Astrocyte of the spinal cord (primary cell): Measurements from ENCODE around the gene C1QBP.

Experiments used
- DNase-seq: peaks from one replicate; pipeline ENCODE4 v3.0.0; 2011; ENCODE audit warnings: low read depth, low spot score
- H3K4me3 ChIP-seq: 2 replicates; pipeline ENCODE4 v1.5.1; 2011; ENCODE audit warnings: low read depth, mild to moderate bottlenecking, low read length, moderate library complexity
- in situ Hi-C: cut with HindIII; loops from 2 replicates; pipeline ENCODE4 v1.10.0; 2017; ENCODE audit warnings: low sequenced_read_pairs
- TF ChIP-seq, protein P1 (sequence below): IDR thresholded peaks from 2 replicates; pipeline ENCODE4 v1.5.1; 2012; ENCODE audit warnings: low read depth, mild to moderate bottlenecking, low read length, inconsistent platforms

C1QBP gene, protein sequence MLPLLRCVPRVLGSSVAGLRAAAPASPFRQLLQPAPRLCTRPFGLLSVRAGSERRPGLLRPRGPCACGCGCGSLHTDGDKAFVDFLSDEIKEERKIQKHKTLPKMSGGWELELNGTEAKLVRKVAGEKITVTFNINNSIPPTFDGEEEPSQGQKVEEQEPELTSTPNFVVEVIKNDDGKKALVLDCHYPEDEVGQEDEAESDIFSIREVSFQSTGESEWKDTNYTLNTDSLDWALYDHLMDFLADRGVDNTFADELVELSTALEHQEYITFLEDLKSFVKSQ

DNA sequence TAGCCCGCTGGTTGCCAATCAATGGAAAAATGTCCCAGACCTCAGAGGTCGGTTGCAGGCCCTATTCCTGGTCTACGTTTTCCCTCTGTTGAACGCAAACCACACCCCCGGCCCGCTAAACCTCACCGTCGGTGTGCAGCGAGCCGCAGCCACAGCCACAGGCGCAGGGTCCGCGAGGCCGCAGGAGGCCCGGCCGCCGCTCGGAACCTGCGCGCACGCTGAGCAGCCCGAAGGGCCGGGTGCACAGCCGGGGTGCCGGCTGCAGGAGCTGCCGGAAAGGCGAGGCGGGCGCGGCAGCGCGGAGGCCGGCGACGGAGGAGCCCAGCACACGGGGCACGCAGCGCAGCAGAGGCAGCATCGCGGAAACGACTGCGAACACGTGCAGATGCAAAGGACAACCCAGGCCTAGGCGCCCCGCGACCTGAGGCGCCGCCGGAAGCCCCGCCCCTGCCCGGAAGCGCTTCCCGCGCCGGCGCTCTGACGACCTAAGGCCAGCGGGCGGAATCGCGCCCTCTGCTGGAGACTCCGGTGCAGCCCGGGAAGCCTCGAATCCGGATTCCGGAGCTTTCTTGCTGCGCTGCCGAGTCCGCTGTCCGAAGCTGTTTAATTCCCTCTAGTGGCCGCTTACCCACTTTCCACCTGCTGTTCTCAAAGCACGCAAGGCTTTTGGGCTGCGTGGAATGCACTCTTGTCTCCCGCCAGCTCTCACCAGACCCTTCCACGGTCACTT, at the start of gene C1QBP:
C1QBP (minus strand) TSS at position 440 of the 730 bp plus-strand sequence; CDS start at position 358, 82 bp downstream.
- in situ Hi-C loops: no loop called here
- DNase-seq: peak; percentile 95
- H3K4me3 ChIP-seq: peak within 1 kb of the TSS; percentile 78
- TF ChIP-seq, protein P1, sequence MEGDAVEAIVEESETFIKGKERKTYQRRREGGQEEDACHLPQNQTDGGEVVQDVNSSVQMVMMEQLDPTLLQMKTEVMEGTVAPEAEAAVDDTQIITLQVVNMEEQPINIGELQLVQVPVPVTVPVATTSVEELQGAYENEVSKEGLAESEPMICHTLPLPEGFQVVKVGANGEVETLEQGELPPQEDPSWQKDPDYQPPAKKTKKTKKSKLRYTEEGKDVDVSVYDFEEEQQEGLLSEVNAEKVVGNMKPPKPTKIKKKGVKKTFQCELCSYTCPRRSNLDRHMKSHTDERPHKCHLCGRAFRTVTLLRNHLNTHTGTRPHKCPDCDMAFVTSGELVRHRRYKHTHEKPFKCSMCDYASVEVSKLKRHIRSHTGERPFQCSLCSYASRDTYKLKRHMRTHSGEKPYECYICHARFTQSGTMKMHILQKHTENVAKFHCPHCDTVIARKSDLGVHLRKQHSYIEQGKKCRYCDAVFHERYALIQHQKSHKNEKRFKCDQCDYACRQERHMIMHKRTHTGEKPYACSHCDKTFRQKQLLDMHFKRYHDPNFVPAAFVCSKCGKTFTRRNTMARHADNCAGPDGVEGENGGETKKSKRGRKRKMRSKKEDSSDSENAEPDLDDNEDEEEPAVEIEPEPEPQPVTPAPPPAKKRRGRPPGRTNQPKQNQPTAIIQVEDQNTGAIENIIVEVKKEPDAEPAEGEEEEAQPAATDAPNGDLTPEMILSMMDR: peak; percentile 96

DNA sequence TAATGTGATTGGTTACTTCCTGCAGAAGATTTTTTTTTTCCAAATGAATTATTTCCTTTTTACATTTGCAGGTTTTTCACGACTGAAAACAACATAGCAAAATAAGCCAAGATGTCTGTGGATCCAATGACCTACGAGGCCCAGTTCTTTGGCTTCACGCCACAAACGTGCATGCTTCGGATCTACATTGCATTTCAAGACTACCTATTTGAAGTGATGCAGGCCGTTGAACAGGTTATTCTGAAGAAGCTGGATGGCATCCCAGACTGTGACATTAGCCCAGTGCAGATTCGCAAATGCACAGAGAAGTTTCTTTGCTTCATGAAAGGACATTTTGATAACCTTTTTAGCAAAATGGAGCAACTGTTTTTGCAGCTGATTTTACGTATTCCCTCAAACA, 49.8 kb upstream of the C1QBP start:
- TF ChIP-seq, protein P1: no peak
- in situ Hi-C loops: no loop called here
- DNase-seq: no peak
- H3K4me3 ChIP-seq: no peak overlapping the region

DNA sequence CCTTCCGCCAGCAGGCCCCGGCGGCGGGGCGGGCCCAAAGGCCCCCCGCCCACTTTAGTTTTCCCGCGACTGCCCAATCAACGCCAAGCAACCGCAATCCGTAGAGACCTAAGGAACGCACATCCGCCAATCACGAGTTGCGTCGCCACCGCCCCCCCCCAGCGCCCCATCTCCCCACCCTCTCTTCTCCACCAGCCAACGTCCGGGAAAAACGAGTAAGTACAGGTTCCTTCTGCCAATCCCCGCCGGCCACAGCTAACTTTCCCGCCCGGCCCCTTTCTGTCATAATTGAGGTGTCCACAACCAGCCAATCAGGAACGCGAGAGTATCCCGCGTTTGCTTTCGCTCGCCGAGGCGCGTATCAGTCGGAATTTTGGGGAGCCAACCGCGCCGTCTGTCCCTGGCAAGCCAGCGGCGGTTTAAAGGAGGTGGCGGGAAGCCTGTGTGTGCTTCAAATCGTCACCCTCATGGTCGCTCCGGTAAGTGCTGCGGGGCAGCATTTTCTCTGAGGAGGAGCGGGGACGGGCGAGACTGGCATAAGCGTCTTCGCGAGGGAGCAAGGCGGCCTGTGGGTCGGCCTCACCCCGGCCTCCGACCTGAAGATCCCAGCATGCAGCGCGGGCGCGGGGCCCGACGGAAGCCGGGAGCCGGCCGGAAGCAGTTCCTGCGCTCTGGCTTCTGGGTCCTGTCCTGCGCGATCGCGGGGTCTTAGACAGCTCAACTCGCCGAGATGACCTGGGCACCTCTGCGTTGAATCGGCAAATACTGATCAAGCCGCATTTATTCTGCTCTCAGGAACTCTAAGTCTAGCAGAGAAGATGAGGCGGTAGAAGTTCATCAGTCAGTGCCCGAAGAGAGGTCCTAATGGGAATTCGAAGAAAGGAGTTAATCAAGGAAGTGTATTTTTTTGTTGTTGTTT, 47.5 kb upstream of the C1QBP start, which contains the start of gene MIS12:
MIS12 (plus strand) TSS at position 361 of the 919 bp plus-strand sequence. CDS start 2,297 bp downstream, outside the sequence.
- TF ChIP-seq, protein P1: no peak
- DNase-seq: peak; percentile 100
- in situ Hi-C loops: no loop called here
- peak within 1 kb of the TSS; percentile 99 for H3K4me3 ChIP-seq

DNA sequence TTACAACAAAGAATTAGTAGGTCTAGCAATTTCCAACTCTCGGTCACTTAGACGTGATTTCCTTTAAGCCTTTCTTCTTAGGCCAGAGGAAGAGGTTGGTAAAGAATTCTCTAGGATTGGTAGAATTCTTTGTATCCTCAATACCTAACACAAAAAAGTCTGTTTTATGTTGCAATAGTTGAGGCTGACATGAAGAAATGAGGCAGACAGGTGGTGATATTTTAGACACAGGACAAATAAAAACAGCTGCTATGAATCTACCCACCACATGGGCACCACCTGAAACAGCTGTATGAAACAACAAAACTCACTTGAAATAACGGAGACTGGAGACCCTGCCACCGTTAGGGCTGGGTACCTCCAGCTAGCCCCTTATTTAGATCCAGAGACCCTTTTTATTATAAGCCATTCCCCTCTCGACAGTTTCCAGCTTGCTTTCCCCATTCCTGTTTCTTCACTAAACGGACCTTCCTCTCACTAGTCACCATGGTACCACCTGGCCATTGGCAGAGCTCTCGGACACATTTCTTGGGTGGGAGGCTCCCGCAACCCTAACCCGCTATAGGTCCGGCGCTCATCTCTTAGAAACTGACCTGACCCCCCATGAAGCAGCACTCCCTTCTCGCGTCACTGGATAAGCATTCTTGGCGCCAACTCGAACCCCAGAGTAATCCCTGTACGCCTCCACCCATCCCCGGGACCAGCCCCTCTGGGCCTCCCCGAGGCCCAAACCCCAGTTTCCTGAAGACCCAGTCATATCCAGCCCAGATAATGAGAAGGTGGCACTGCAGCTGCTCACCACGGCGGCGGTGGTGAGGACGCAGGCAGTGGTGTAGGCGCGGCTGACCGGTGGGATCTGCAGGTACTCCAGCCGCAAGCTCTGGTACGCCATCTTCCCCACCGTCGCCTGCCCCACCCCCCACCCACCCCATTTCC, 46.6 kb upstream of the C1QBP start, which contains the start of gene DERL2:
DERL2 (minus strand) TSS at position 909 of the 936 bp plus-strand sequence; CDS start at position 892, 17 bp downstream.
- peak; percentile 25 for DNase-seq
- in situ Hi-C loops: no loop called here
- peak within 1 kb of the TSS; percentile 99 for H3K4me3 ChIP-seq
- TF ChIP-seq, protein P1: no peak

DNA sequence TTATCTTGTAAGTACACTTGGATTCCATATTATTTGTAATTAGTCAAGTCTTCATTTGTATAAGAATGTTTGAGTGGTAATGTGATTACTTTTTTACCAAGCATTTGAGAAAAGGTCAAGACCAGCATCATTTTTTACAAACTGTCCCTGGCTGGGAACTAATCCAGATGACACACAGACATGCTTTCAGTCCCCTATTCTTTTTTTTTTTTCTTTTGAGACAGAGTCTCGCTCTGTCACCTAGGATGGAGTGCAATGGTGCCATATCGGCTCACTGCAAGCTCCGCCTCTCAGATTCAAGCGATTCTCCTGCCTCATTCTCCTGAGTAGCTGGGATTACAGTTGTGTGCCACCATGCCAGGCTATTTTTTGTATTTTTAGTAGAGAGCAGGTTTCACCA, 42.5 kb upstream of the C1QBP start:
- no peak for DNase-seq
- in situ Hi-C loops: no loop called here
- TF ChIP-seq, protein P1: no peak
- H3K4me3 ChIP-seq: no peak overlapping the region
